GM19099 (cell line): ENCODE results near the gene MORC2.

ENCODE experiments used
- POLR2A ChIP-seq: IDR thresholded peaks from 3 replicates; pipeline ENCODE4 v1.6.1; 2011; ENCODE audit warnings: low read depth; ENCODE audit not compliant: insufficient read length; ENCODE audit errors: extremely low read depth

The MORC2 gene

DNA sequence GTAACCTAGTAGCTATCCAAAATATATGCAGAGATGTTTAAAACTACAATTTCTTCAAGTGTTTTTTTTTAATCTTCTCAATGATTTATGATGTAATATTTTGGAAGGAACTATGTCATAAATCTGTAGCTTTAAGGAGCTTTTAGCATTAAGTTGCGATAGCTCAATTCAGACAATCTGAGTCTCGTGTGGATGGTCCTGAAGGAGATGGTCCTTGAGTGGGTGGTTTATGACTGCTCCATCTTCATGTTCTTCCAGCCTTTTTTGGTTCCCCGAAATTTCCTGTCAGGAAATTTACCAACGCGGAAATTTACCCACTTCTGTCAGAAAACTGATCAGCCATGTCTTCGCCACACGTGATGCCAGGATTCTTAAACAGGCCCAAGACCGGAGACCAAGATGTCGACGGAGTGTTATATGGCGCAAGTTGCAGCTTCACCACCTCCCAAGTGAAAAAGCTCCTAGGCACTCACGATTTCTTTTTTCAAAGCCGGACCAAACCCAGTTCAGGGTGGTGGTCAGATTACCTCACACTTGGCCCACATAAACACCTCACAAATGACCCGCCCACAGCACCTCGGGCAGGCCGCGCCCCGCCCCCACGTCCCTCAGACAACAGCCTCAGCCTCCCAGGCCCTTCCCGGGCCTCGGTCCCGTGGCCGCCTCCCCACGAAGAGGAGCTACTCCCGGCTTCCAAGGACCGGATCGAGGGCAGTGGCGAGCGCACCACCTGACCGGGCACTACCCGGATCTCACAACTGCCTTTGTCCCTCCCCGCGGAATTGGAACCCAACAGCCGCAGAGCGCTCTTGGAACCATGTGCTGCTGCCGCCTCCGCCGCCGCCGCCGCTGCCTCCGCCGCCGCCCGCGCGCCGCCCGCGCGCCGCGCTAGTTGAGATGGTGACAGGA lies at the start of gene MORC2:
Gene MORC2 (minus strand): TSS at position 760 of the 909 bp plus-strand sequence. CDS start 885 bp downstream, outside the sequence.
- no peak for TF ChIP-seq POLR2A

- no peak for TF ChIP-seq POLR2A
Observed at GRCh38 chr22:31005535-31005934, 37.0 kb upstream of the MORC2 start.

- TF ChIP-seq POLR2A: no peak
Observed at GRCh38 chr22:31001124-31001770, 32.7 kb upstream of the MORC2 start.

DNA sequence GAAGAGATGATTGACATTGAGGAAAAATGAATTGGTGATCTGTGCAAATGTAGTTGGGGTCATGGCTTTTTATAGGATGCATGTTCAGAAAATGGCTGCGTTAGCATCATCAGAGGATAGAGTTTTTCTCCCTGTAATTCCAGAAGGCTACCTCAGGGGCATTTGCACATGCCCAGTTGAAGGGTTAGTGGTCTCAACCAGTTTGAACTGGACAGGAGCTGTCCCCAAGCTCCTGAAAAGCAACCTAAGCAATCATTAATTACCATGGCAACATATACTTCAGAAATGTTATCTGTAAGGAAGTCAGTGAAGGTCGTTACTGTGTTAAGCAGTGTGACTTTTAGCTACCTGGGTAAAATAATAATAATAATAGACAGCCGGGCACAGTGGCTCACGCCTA lies 29.8 kb upstream of the MORC2 start:
- no peak for TF ChIP-seq POLR2A

GRCh38 chr22:30996462-30996861 lies 27.9 kb upstream of the MORC2 start:
- TF ChIP-seq POLR2A: no peak

DNA sequence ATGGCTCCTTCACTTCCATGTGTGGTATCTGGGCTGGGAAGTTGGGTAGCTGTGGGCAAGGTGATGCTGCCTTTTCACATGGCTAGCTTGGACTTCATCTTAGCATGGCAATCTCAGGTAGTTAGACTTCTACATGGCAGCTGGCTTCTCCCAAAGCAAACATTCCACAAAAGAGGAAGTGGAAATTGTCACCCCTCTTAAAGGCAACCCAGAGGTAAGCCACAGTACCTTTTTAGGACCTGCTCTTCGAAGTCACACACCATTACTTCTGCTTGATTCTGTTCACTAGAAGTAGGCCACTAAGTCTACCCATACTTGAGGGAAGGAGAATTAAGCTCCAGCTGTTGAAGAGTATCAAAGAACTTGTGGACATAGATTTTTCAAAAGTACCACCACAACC lies 26.4 kb upstream of the MORC2 start:
- TF ChIP-seq POLR2A: no peak

DNA sequence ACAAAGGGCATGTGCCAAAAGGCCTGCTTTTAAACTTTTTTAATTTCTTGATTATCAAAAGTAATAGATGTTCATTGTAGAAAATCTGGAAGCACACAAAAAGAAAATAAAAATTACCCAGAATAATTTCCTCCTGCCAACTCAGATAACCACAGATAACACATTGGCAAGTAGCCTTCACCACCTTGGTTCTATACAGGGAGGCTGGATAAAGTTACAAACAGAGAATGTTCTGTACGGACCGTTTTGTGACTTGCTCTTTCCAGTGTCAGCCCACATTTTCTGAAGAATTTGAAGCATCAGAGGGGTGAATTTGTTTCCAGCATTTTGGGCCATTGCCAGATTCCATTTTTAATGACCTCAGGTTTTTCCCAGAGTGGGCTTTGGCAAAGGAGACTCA lies 24.0 kb upstream of the MORC2 start:
- no peak for TF ChIP-seq POLR2A

GRCh38 chr22:30990690-30991089 lies 22.1 kb upstream of the MORC2 start:
- TF ChIP-seq POLR2A: no peak

GRCh38 chr22:30989474-30989873 lies 20.9 kb upstream of the MORC2 start:
- no peak for TF ChIP-seq POLR2A

DNA sequence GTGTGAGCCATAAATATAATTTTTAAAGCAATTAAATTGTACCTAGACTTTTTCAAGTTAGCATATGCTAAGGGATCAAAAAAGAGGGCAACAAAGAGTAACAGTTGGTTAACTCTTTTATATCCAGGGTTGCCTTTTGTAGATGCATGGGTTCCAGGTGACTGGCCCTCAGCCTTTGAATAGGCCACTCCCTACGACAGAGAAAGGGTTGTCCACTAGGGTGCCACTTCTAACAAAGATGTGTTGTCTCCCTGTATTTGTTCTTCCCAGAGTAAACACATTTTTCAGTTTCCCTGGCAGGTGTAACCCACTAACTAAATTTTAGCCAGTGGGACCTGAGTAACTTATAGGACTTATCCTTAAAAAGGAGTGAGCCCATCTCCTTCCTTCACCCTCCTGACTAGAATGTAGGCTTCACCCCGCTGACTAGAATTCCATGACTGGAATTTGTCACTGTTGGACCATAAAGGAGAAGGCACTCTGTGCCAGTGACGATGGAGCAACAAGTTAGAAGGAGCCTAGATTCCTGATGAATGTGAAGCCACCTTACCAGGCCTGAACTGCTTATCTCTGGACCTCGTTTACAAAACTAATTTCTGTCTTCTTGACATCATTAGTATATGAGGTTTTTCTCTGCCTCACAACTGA lies 17.1 kb upstream of the MORC2 start:
- TF ChIP-seq POLR2A: no peak

GRCh38 chr22:30984317-30984716 lies 15.7 kb upstream of the MORC2 start:
- TF ChIP-seq POLR2A: no peak

DNA sequence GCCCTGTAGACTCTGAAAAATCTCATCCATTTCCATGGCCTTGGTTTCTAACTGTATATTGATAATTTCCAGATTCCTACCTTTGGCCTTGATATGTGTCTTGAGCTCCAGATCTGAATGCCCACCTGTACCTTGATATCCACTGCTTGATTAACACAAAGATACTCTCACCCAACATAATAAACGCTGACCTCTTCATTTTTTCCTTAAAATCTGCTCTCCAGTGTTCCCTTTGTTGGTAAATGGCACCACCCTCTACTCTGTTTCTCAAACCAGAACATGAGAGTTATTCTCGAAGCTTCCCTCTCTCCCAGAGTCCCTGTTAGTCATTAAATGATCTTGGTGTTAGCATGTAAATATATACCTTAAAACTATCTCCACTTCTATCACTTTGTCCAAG lies 13.9 kb upstream of the MORC2 start:
- no peak for TF ChIP-seq POLR2A

DNA sequence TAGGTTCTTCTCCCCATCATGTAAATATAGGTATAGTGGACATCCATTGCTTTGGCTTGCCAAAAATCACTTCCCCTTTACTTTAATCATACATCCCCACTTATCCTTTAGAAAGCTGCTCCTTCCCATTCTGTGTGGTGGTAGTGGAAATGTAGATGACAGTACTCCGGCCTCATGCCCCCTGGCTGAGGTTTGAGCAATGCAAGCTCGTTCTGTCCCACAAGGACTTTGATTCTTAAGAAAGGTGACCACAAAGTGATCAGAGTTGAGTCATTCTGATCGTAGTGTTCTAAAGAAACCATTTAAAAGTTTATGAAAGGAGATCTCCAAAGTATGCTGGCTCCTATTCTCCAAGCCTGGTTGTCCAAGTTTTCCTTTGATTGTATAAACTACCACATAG lies 11.4 kb upstream of the MORC2 start:
- no peak for TF ChIP-seq POLR2A

GRCh38 chr22:30978304-30978962 lies 9.9 kb upstream of the MORC2 start:
- TF ChIP-seq POLR2A: no peak

GRCh38 chr22:30970356-30970746 lies 1.8 kb upstream of the MORC2 start:
- no peak for TF ChIP-seq POLR2A
